ENCODE results near the gene HSD17B1.

GRCh38 chr17:42537826-42538451 is 14.8 kb upstream of the HSD17B1 start:
- TF ChIP-seq, protein P1, sequence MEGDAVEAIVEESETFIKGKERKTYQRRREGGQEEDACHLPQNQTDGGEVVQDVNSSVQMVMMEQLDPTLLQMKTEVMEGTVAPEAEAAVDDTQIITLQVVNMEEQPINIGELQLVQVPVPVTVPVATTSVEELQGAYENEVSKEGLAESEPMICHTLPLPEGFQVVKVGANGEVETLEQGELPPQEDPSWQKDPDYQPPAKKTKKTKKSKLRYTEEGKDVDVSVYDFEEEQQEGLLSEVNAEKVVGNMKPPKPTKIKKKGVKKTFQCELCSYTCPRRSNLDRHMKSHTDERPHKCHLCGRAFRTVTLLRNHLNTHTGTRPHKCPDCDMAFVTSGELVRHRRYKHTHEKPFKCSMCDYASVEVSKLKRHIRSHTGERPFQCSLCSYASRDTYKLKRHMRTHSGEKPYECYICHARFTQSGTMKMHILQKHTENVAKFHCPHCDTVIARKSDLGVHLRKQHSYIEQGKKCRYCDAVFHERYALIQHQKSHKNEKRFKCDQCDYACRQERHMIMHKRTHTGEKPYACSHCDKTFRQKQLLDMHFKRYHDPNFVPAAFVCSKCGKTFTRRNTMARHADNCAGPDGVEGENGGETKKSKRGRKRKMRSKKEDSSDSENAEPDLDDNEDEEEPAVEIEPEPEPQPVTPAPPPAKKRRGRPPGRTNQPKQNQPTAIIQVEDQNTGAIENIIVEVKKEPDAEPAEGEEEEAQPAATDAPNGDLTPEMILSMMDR (IDR thresholded peaks at IDR 0.05): no peak
- TF ChIP-seq POLR2A (IDR thresholded peaks at IDR 0.05) (no peak), POLR2AphosphoS5 (IDR thresholded peaks at IDR 0.05) (no peak)

All from upper lobe of left lung (tissue), 4 donors.